Left lobe of liver (tissue), 2 donors: ENCODE measurements around the gene GGT5. TPM values are rescaled to one million over a fixed set of nuclear protein-coding genes. Genes with fewer than 3 reads are reported as not detected.
"Not testable (repeated sequence)": the region's sequence is repeated elsewhere in the genome, so short reads cannot be mapped to it uniquely, and the experiment has no call there.

Source experiments
- ATAC-seq: fragments of 200-7000 bp; cut with Tn5 transposase; one replicate; pipeline ENCODE4 v1.9.1; 2020; ENCODE audit warnings: mild to moderate bottlenecking, moderate library complexity
- DNase-seq: peaks from one replicate; pipeline ENCODE4 v3.0.0-alpha.2; 2020; ENCODE audit warnings: low spot score
- total RNA-seq: library from RNA; stranded (reverse); gene quantifications from one replicate; pipeline ENCODE4 v1.2.1, GENCODE V29; 2021
- donor health status: DM: no; HTN: no; CAD: no; lungs with moderate emphysema.
- donor health status: DM: no; HTN: yes; CAD: no.

GGT5 gene
- total RNA-seq, 1 donor from 2014 or later: 11.5 TPM

- DNase-seq (no peak), ATAC-seq (peak; percentile 47)
Measured at GRCh38 chr22:24207264-24208011, 37.4 kb downstream of the GGT5 start.

- not testable (repeated sequence) for DNase-seq, ATAC-seq
Measured at GRCh38 chr22:24206460-24207263, 38.2 kb downstream of the GGT5 start.

GRCh38 chr22:24205438-24206195 is 39.3 kb downstream of the GGT5 start:
- DNase-seq (no peak), ATAC-seq (no peak)

GRCh38 chr22:24203856-24204255 is 41.0 kb downstream of the GGT5 start:
- DNase-seq, ATAC-seq: not testable (repeated sequence)

GRCh38 chr22:24201681-24202614 is 42.9 kb downstream of the GGT5 start:
- no peak for ATAC-seq

GRCh38 chr22:24200619-24201212 is 44.2 kb downstream of the GGT5 start:
- no peak for ATAC-seq
- no peak for DNase-seq

More at GRCh38 chr22:24201681-24202614, 42.9 kb downstream of the GGT5 start:
- DNase-seq: no peak

- ATAC-seq (peak; percentile 91), DNase-seq (no peak)
Measured at GRCh38 chr22:24198682-24199052, 46.2 kb downstream of the GGT5 start.

- no peak for ATAC-seq
Measured at GRCh38 chr22:24191893-24192292, 53.0 kb downstream of the GGT5 start.

GRCh38 chr22:24191381-24191841 is 53.5 kb downstream of the GGT5 start:
- no peak for DNase-seq
- ATAC-seq: no peak

More at GRCh38 chr22:24191893-24192292, 53.0 kb downstream of the GGT5 start:
- no peak for DNase-seq

GRCh38 chr22:24190596-24191208 is 54.2 kb downstream of the GGT5 start:
- no peak for DNase-seq
- ATAC-seq: no peak

- no peak for ATAC-seq
Measured at GRCh38 chr22:24190159-24190540, 54.7 kb downstream of the GGT5 start.

GRCh38 chr22:24189249-24190158 is 55.4 kb downstream of the GGT5 start:
- ATAC-seq (peak; percentile 95), DNase-seq (peak; percentile 70)

More at GRCh38 chr22:24190159-24190540, 54.7 kb downstream of the GGT5 start:
- no peak for DNase-seq

- DNase-seq: no peak
Measured at GRCh38 chr22:24188705-24189248, 56.1 kb downstream of the GGT5 start.

GRCh38 chr22:24187731-24188644 is 56.9 kb downstream of the GGT5 start:
- DNase-seq: no peak

More at GRCh38 chr22:24188705-24189248, 56.1 kb downstream of the GGT5 start:
- ATAC-seq: no peak

GRCh38 chr22:24186892-24187670 is 57.8 kb downstream of the GGT5 start:
- ATAC-seq: no peak
- DNase-seq: no peak

More at GRCh38 chr22:24187731-24188644, 56.9 kb downstream of the GGT5 start:
- no peak for ATAC-seq

- ATAC-seq (no peak), DNase-seq (no peak)
Measured at GRCh38 chr22:24186352-24186740, 58.5 kb downstream of the GGT5 start.
